ENCODE results near the gene AP1G1. TPM values are rescaled to one million over a fixed set of nuclear protein-coding genes. Genes with fewer than 3 reads are reported as not detected.

Gene AP1G1
- polyA plus RNA-seq (2013, experiment 1 of 4) = 58.1 TPM
- 56.8 TPM for polyA plus RNA-seq (2013, experiment 2 of 4)
- 42.1 TPM for polyA plus RNA-seq (2013, experiment 3 of 4)
- polyA plus RNA-seq (2013, experiment 4 of 4) = 44.2 TPM

DNA sequence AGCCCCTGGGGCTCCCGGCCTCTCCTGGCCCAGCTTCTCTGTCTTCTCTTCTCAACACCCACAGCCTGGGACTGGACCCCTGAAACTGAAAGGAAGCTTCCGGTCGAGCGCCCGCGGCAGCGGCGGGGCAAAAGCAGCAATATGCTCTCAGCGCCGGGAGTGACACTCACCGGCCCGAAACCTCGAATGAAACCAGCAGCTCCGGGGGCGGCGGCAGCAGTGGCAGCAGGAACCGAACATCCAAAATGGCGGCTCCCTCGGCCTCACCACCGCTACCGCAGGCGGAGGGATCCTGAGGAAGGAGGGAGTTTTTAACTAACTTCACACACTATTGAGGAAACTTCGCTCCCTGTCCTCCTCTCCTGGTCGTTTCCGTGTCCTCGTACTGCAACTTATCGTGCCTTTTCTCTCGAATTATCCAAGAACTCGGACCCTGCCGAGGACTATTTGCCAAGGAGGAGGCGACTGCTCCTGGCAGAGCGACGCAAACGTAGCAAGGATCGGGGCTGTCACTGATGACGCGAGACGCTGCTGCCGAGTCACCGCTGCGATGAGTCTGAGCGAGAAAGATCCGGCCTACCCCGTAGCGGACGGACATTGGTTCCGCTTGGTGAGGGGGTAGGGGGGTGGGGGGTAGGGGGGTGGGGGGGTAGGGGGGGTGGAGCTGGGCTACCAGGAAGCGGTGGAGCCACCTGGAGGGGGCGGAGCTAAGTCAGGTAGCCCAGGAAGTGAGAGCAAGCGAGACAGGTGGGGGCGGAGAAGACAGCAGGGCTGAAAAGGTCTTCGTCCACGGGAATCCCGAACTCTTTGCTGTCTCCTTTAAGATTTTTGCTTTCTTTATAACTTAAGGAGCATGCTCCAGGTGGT lies at the start of gene AP1G1:
Gene AP1G1, minus strand, starts transcription at position 242 of the 867 bp plus-strand sequence. CDS start 19,355 bp downstream, outside the sequence.
- Histone ChIP-seq H3K4me1 (ENCODE audit: control insufficient read depth, insufficient read depth, low read length) (no peaks in the 10 kb centered on the region), H3K27ac (ENCODE audit: insufficient read depth, low read depth, low read length, poor library complexity, severe bottlenecking) (peak within 1 kb of the TSS; percentile 99), H3K4me3 (ENCODE audit: insufficient read depth, low read depth, low read length) (peak within 1 kb of the TSS; percentile 81), H3K36me3 (ENCODE audit: control insufficient read depth, insufficient read depth, low read length) (no peaks in the 10 kb centered on the region), H3K27me3 (ENCODE audit: control insufficient read depth, insufficient read depth, low read length, poor library complexity, severe bottlenecking) (no peaks in the 10 kb centered on the region), H3K9me3 (ENCODE audit: control insufficient read depth, low read length) (no peaks in the 10 kb centered on the region)
- 0 to 1% methylated on average over 48 to 50 of the region's 54 CpGs for WGBS, 2 experiments

DNA sequence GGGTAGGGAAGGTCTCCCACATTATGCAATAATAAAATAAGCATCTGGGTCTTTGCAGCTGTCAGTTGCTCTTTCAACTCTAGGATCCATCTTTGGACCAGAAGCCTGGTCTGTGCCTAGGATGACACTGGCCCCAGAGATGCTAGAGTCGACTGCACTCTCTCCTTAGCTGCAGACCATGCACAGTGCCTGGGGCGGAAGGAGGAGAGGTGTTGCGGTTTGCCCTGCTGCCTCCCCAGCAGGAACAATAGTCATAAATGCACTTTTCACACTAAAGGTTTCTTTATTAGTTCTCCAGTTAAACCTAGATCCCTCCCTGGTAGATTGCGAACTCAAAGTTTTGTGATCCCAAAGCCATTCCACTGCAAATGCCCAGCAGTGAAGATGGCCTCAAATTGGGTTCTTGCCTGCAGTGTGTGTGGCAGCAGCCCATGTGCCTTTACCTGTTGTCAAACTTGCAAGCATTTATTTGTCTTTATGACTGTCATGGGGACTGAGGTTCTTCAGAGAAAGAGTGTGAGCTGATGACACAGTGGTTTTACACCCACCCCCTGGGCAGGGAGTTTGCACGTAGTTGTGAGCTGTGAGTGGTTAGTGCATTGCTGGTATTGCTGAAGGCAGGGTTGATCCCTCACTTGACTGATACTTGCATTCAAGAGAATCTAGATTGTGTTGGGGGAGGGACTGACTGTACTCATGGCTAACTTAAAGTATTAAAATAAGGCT lies 47.5 kb upstream of the AP1G1 start:
- WGBS, 2 experiments = 92 to 94% methylated on average over 5 of the region's 5 CpGs
- no peaks in the 10 kb centered on the region for H3K4me1 ChIP-seq (ENCODE audit: control insufficient read depth, insufficient read depth, low read length)
- H3K27ac ChIP-seq (ENCODE audit: insufficient read depth, low read depth, low read length, poor library complexity, severe bottlenecking) = no peak overlapping the region
- no peaks in the 10 kb centered on the region for H3K27me3 ChIP-seq (ENCODE audit: control insufficient read depth, insufficient read depth, low read length, poor library complexity, severe bottlenecking)
- H3K36me3 ChIP-seq (ENCODE audit: control insufficient read depth, insufficient read depth, low read length) = peaks cover 3% of the 10 kb centered on the region
- no peaks in the 10 kb centered on the region for H3K9me3 ChIP-seq (ENCODE audit: control insufficient read depth, low read length)
- no peak overlapping the region for H3K4me3 ChIP-seq (ENCODE audit: insufficient read depth, low read depth, low read length)

DNA sequence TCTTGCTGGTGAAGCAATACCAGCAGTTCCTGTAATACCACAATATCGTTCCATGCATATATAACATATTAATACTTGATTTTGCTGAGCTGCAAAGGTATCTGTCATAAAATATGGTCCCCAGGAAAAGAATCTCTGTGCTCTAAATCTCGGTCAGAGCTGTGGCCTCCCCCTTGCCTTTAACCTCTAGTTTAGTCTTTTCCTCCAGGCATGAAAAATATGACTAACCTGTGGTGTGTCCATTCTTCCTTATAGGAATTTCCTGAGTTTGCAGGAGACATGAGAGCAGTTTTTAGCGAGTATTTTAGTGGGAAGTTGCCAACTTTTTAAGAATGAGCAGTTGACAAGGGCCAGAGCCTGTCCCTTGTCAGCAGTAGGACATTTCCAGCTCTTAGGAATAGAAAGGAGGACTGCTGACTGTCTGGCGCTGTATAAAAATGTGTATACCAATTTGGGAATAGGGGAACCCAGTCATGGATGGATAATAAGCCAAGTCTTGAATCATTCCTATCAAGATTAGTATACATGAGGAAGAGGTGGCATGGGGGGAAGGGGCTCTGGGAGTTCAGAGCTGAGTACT lies 45.8 kb upstream of the AP1G1 start:
- no peak overlapping the region for H3K27ac ChIP-seq (ENCODE audit: insufficient read depth, low read depth, low read length, poor library complexity, severe bottlenecking)
- no peaks in the 10 kb centered on the region for H3K27me3 ChIP-seq (ENCODE audit: control insufficient read depth, insufficient read depth, low read length, poor library complexity, severe bottlenecking)
- H3K4me1 ChIP-seq (ENCODE audit: control insufficient read depth, insufficient read depth, low read length) = no peaks in the 10 kb centered on the region
- H3K36me3 ChIP-seq (ENCODE audit: control insufficient read depth, insufficient read depth, low read length) = peaks cover 16% of the 10 kb centered on the region
- no peaks in the 10 kb centered on the region for H3K9me3 ChIP-seq (ENCODE audit: control insufficient read depth, low read length)
- H3K4me3 ChIP-seq (ENCODE audit: insufficient read depth, low read depth, low read length) = no peak overlapping the region
- WGBS, 2 experiments = 89 to 96% methylated on average over 4 of the region's 4 CpGs

DNA sequence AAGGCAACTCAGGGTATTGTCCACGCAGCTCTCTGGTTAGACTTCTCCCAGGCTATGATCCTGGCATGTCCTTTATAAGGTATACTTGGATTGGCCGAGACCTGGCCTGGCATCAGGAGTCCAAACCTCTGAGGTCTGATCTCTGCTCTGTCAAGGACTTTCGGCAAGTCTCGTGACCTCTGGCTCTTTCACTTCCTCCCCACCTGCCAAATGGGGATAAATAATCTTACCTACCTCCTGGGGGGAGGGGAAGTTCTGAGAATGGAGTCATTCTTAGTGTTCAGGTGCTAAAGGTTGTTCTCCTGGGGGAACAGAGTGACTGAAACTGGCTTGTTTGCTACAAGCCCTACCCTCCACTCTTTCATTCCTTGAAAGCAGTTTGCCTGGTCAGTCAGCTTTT lies 44.8 kb upstream of the AP1G1 start:
- Histone ChIP-seq H3K36me3 (ENCODE audit: control insufficient read depth, insufficient read depth, low read length) (peaks cover 16% of the 10 kb centered on the region), H3K27me3 (ENCODE audit: control insufficient read depth, insufficient read depth, low read length, poor library complexity, severe bottlenecking) (no peaks in the 10 kb centered on the region), H3K4me1 (ENCODE audit: control insufficient read depth, insufficient read depth, low read length) (no peaks in the 10 kb centered on the region), H3K9me3 (ENCODE audit: control insufficient read depth, low read length) (no peaks in the 10 kb centered on the region), H3K27ac (ENCODE audit: insufficient read depth, low read depth, low read length, poor library complexity, severe bottlenecking) (no peak overlapping the region), H3K4me3 (ENCODE audit: insufficient read depth, low read depth, low read length) (no peak overlapping the region)
- 95% methylated on average over 4 of the region's 4 CpGs for WGBS, 2 experiments

DNA sequence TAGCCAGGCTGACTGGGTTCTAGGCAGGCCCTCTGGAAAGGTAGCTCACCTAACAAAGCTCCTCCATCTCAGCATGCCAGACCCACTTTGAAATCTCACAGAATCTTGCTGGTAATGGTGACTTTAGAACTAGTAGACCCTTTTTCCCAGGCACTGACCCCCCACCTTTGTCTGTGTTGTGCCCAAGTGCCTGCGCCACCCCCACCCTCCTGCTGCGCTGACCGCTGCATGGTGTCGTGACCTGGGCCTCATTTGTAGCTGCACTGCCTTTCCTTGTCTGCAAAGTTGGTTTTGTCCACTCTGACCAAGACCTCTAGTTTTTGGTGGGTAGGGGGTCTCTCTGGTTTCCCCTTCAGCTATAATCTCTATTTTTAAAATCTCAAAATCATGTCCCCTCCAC lies 43.9 kb upstream of the AP1G1 start:
- 94 to 98% methylated on average over 4 of the region's 4 CpGs for WGBS, 2 experiments
- Histone ChIP-seq H3K27me3 (ENCODE audit: control insufficient read depth, insufficient read depth, low read length, poor library complexity, severe bottlenecking) (no peaks in the 10 kb centered on the region), H3K9me3 (ENCODE audit: control insufficient read depth, low read length) (no peaks in the 10 kb centered on the region), H3K27ac (ENCODE audit: insufficient read depth, low read depth, low read length, poor library complexity, severe bottlenecking) (no peak overlapping the region), H3K4me3 (ENCODE audit: insufficient read depth, low read depth, low read length) (no peak overlapping the region), H3K4me1 (ENCODE audit: control insufficient read depth, insufficient read depth, low read length) (no peaks in the 10 kb centered on the region), H3K36me3 (ENCODE audit: control insufficient read depth, insufficient read depth, low read length) (peaks cover 16% of the 10 kb centered on the region)

DNA sequence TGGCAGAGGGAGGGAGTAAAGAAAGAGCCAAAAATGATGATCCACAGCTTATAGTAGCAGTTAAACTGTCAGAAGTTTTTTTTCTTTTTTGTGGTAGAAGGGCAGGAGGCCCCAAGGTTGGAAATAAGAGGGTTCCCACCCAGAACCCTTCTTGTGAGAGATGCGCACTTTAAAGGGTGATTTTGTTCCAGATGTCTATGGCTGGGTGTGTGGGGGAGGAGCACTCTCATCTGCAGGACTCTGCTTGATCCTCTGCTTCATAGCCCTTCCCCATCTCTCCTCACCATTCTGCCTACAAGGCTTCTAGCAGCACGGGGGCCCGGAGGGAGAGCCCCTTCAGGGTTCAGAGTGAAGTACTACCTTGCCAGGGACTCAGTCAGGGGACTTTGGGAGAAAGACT lies 43.5 kb upstream of the AP1G1 start:
- Histone ChIP-seq H3K36me3 (ENCODE audit: control insufficient read depth, insufficient read depth, low read length) (peaks cover 16% of the 10 kb centered on the region), H3K27ac (ENCODE audit: insufficient read depth, low read depth, low read length, poor library complexity, severe bottlenecking) (no peak overlapping the region), H3K4me3 (ENCODE audit: insufficient read depth, low read depth, low read length) (no peak overlapping the region), H3K27me3 (ENCODE audit: control insufficient read depth, insufficient read depth, low read length, poor library complexity, severe bottlenecking) (no peaks in the 10 kb centered on the region), H3K9me3 (ENCODE audit: control insufficient read depth, low read length) (no peaks in the 10 kb centered on the region), H3K4me1 (ENCODE audit: control insufficient read depth, insufficient read depth, low read length) (no peaks in the 10 kb centered on the region)
- 93% methylated on average over 2 to 3 of the region's 3 CpGs for WGBS, 2 experiments

DNA sequence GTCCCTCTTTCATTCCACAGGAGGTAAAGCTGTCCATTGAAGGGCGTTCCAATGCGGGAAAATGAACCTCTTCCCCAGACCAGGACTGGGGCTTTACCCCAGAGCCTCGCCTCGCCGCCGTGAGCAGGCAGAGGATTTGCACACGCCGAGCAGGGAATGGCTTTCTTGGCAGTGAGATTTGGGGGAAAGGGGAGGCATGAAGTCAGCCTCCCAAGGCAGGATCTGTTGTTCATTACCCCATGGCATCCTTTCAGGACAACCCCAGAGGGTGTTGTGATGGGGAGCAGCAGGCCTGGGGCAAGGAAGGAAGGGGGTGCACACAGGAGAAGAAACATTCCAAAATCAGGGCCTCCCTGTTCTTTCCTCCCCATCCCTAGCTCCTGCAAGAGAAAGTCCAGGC lies 43.1 kb upstream of the AP1G1 start:
- Histone ChIP-seq H3K36me3 (ENCODE audit: control insufficient read depth, insufficient read depth, low read length) (peaks cover 16% of the 10 kb centered on the region), H3K27ac (ENCODE audit: insufficient read depth, low read depth, low read length, poor library complexity, severe bottlenecking) (no peak overlapping the region), H3K27me3 (ENCODE audit: control insufficient read depth, insufficient read depth, low read length, poor library complexity, severe bottlenecking) (no peaks in the 10 kb centered on the region), H3K9me3 (ENCODE audit: control insufficient read depth, low read length) (no peaks in the 10 kb centered on the region), H3K4me3 (ENCODE audit: insufficient read depth, low read depth, low read length) (no peak overlapping the region), H3K4me1 (ENCODE audit: control insufficient read depth, insufficient read depth, low read length) (peaks cover 4% of the 10 kb centered on the region)
- WGBS, 2 experiments = 96 to 97% methylated on average over 8 of the region's 8 CpGs

DNA sequence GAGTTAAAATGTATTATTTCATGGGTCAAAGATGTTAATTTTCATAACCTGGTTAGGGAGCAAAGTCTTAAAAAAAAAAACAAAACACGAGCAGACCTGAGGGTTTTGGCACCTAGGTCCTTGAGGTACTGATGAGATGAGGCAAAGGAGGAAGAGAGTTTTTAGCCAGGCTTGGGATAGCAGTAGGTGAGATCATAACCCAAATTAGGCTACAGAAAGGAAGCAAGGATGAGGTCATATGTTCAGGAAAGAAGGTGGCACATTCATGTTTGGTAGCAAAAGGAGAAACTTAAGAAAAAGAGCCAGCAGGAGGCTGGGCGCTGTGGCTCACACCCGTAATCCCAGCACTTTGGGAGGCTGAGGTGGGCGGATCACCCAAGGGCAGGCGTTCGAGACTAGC lies 40.0 kb upstream of the AP1G1 start:
- 91 to 94% methylated on average over 6 of the region's 6 CpGs for WGBS, 2 experiments
- H3K27ac ChIP-seq (ENCODE audit: insufficient read depth, low read depth, low read length, poor library complexity, severe bottlenecking) = no peak overlapping the region
- peaks cover 16% of the 10 kb centered on the region for H3K36me3 ChIP-seq (ENCODE audit: control insufficient read depth, insufficient read depth, low read length)

DNA sequence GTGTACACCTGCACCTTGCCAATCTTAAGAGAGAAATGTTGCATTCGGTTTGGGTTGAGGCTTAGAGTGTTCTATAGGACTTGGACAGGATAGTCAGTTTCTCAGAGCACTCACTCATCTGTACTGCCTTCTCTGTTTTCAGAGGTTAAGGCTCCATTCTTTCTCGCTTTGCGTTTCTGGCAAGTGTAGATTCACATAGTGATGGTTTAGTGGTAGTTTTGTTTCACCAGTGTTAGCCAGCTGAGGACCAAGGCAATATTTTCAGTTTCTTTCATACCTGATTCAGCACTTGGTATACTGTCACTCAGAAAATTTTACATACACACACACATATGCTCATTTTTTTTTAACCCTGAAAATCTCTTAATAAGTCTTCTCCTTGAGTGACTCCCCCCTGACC lies 38.5 kb upstream of the AP1G1 start:
- Histone ChIP-seq H3K4me1 (ENCODE audit: control insufficient read depth, insufficient read depth, low read length) (peaks cover 4% of the 10 kb centered on the region), H3K36me3 (ENCODE audit: control insufficient read depth, insufficient read depth, low read length) (peaks cover 16% of the 10 kb centered on the region), H3K4me3 (ENCODE audit: insufficient read depth, low read depth, low read length) (peak overlapping the region; percentile 98), H3K27ac (ENCODE audit: insufficient read depth, low read depth, low read length, poor library complexity, severe bottlenecking) (no peak overlapping the region), H3K9me3 (ENCODE audit: control insufficient read depth, low read length) (no peaks in the 10 kb centered on the region), H3K27me3 (ENCODE audit: control insufficient read depth, insufficient read depth, low read length, poor library complexity, severe bottlenecking) (no peaks in the 10 kb centered on the region)
- WGBS, 2 experiments = 83 to 92% methylated on average over 2 to 3 of the region's 3 CpGs

More for the DNA sequence above, 40.0 kb upstream of the AP1G1 start:
- Histone ChIP-seq H3K27me3 (ENCODE audit: control insufficient read depth, insufficient read depth, low read length, poor library complexity, severe bottlenecking) (no peaks in the 10 kb centered on the region), H3K4me1 (ENCODE audit: control insufficient read depth, insufficient read depth, low read length) (peaks cover 4% of the 10 kb centered on the region), H3K4me3 (ENCODE audit: insufficient read depth, low read depth, low read length) (no peak overlapping the region), H3K9me3 (ENCODE audit: control insufficient read depth, low read length) (no peaks in the 10 kb centered on the region)

DNA sequence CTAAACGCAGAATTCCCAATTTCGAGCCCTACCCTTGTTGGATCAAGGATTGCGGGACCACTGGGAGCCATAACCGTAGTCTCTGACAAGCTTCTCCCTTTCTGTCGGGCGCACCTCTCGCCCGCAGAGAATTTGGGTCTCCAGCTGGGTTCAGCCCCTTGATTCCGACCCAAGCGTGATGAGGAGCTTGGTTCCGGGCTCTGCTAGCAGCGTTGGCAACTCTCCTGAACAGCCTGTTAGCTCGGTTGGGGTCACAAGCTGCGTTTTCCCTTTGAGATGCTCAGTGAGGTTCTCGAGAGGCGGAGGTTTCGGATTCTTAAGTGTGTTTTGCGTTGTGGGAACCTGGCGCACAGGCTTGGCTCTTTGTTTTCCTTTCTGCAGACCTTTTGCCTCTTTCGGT lies 37.8 kb upstream of the AP1G1 start:
- Histone ChIP-seq H3K27me3 (ENCODE audit: control insufficient read depth, insufficient read depth, low read length, poor library complexity, severe bottlenecking) (no peaks in the 10 kb centered on the region), H3K9me3 (ENCODE audit: control insufficient read depth, low read length) (no peaks in the 10 kb centered on the region), H3K36me3 (ENCODE audit: control insufficient read depth, insufficient read depth, low read length) (peaks cover 16% of the 10 kb centered on the region), H3K27ac (ENCODE audit: insufficient read depth, low read depth, low read length, poor library complexity, severe bottlenecking) (no peak overlapping the region), H3K4me3 (ENCODE audit: insufficient read depth, low read depth, low read length) (peak overlapping the region; percentile 98), H3K4me1 (ENCODE audit: control insufficient read depth, insufficient read depth, low read length) (peaks cover 4% of the 10 kb centered on the region)
- 2% methylated on average over 20 of the region's 20 CpGs for WGBS, 2 experiments
